ENCODE data around the gene MCAM. TPM values are rescaled to one million over a fixed set of nuclear protein-coding genes. Genes with fewer than 3 reads are reported as not detected.

MCAM gene
- total RNA-seq, 1 experiment from 2014 or later, result 25.4 TPM

DNA sequence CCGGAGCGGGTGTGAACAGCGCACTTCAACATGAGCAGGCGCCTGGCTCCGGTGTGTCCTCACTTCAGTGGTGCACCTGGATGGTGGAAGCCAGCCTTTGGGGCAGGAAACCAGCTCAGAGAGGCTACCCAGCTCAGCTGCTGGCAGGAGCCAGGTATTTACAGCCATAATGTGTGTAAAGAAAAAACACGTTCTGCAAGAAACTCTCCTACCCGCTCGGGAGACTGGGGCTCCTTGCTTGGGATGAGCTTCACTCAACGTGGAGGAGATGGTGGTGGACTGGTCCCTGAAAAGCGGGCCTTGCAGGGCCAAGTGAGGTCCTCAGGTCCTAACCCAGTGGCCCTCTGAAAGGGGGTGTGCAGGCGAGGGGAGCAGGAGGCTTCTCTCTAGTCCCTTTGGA lies 7.5 kb downstream of the MCAM start:
- no peak for DNase-seq (ENCODE audit: low spot score)

DNA sequence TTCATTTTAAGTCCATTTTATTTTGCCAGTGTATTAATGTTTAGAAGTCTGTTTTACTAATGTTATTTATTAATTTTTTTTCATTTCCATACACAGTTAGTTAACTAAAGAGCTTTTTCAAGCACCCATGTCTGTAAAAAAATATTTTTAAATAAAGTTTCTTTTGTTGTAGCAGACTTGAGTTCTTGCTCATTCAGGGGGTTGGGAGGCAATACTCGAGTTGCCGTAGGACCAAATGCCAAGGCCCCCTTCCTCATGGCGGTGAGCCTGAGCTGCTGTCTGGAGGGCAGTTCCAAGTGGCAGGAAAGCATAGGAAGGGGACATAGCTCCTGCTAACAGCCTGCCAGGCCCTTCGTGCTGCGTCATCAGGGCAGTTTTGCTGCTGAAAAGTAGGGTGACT lies 9.0 kb downstream of the MCAM start:
- no peak for DNase-seq (ENCODE audit: low spot score)

GRCh38 chr11:119307219-119307618 lies 9.7 kb downstream of the MCAM start:
- DNase-seq (ENCODE audit: low spot score), result no peak

GRCh38 chr11:119306373-119306890 lies 10.5 kb downstream of the MCAM start:
- DNase-seq (ENCODE audit: low spot score), result no peak

- DNase-seq (ENCODE audit: low spot score), result no peak
Observed at GRCh38 chr11:119305556-119306372, 11.2 kb downstream of the MCAM start.

DNA sequence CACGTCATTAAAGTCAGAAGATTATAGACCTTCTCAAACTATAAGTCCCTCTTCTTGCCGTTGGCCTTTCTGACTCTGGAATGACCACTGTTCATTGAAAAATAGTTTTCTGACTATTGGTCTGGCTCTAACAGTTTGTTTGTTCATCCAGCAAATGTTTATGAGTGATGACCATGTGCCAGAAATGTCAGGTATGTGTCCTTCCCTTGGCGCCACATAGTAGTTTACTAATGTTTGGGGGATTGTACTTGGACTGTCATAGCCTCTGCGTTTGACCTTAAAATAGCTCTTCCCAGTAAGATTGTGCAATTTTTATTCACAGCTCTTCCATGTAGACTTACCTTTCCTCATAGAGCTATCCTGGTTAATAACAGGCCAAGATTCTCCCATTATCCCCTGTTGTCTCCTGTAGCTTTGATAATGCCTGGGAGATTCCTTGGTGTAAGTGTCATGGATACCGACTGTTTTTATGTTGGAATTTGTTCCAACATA lies 13.7 kb downstream of the MCAM start:
- DNase-seq (ENCODE audit: low spot score), result no peak

DNA sequence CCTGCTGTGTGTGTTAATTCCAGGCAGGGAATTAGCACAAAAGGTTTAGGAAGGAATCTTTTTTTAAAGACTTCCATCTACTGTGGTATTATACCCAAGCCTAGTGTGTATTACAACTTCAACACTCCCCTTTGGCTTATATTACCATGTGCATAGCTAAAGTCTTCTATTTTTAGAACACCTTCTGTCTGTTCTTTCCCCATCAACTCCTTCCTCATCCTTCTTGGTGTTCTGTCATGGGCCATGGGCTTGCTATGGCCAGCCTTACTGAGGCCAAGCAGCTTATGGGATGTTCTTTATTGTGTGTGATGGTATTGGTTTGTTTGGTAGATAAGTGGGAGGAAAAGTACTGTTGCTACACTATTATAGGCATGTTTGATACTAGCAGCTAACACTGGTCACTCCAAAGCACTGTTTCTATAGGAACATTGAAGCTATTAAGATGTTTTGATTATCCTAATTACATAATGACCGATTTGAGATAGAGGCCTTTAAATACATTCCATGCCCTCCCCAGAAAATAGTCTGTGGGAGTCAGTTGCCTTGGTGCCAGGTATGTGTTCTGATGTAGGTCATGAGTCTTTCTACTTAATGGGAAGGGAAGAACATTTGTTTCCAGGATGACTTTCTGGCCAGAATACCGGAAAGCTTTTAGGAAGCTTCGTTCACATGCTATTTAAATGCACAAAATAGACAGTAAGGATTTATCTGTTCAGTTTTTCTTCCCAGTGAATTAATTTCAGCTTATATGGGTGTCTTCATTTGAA lies 16.5 kb downstream of the MCAM start:
- DNase-seq (ENCODE audit: low spot score), result no peak

DNA sequence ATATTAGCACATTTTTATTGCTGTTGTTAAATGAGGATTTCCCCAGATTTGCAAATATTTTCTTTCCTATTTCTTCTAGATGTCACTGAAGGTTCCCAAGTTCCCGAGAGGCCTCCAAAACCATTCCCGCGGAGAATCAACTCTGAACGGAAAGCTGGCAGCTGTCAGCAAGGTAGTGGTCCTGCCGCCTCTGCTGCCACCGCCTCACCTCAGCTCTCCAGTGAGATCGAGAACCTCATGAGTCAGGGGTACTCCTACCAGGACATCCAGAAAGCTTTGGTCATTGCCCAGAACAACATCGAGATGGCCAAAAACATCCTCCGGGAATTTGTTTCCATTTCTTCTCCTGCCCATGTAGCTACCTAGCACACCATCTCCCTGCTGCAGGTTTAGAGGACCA lies 17.5 kb downstream of the MCAM start:
- no peak for DNase-seq (ENCODE audit: low spot score)

DNA sequence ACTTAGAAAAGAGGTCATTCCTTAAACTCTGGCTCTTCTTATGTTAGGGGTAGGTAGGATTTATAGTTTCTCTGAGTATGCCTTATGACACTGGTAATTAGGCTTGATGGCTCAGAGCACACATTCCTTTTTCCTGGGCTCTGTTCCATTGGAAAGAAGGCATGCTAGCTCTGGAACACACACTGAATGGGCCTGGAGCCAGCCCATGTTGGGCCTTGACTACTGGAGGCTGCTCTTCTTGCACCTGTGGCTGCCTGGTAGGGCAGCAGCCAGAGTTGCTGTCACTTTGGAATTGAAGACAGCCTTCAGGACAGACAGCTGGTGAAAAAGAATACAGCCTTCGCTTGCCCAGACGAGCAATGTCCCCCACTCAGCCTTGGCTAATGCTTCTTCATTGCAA lies 18.2 kb downstream of the MCAM start:
- DNase-seq (ENCODE audit: low spot score), result no peak

GRCh38 chr11:119297938-119298337 lies 19.0 kb downstream of the MCAM start:
- DNase-seq (ENCODE audit: low spot score), result no peak

- DNase-seq (ENCODE audit: low spot score), result no peak
Observed at GRCh38 chr11:119295178-119295577, 21.8 kb downstream of the MCAM start.

- no peak for DNase-seq (ENCODE audit: low spot score)
Observed at GRCh38 chr11:119293461-119293860, 23.5 kb downstream of the MCAM start.

DNA sequence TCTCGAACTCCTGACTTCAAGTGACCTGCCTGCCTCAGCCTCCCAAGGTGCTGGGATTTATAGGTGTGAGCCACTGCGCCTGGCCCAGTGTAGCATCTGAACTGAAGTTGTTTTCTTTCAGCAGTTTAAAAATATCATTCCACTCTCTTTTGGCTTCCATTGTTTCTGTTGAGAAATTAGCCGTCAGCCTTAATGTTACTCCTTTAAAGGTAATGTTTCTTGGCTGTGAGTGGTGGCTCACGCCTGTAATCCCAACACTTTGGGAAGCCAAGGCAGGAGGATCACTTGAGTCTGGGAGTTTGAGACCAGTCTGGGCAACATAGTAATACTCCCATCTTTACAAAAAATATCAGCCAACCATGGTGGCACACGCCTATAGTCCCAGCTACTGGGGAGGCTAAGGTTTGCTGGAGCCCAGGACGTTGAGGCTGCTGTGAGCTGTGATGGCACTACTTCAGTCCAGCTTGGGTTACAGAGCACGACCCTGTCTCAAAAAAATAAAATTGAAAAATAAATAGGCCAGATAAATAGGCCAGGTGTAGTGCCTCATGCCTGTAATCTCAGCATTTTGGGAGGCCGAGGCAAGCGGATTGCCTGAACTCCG lies 25.9 kb downstream of the MCAM start:
- DNase-seq (ENCODE audit: low spot score), result no peak

DNA sequence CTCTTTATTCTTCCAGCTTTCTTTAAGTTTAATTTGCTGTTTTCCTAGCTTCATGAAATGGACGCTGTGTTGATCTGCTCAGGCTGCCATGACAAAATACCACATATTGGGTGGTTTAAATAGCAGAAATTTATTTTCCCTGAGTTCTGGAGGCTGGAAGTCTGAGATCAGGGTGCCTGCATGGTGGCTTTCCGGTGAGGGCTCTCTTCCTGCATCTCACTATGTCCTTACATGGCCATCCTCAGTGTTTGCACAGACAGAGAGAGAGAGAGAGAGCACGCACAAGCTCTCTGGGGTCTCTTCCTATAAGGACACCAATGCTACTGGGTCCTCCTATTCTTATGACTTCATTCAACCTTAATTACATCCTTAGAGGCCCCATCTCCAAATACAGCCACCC lies 28.7 kb downstream of the MCAM start:
- DNase-seq (ENCODE audit: low spot score), result no peak

DNA sequence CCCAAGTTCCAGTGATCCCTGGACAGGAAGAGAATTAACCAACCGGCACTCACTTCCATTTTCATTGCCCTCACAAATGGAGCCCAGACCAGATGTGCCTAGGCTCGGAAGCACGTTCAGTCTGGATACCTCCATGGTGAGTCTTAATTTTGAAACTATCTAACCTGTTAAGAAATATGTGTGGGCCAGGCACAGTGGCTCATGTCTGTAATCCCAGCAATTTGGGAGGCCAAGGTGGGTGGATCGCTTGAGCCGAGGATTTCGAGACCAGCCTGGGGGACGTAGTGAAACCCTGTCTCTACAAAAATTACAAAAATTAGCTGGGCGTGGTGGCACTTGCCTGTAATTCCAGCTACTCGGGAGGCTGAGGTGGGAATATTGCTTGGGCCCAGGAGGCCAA lies 31.5 kb downstream of the MCAM start:
- no peak for DNase-seq (ENCODE audit: low spot score)

- DNase-seq (ENCODE audit: low spot score), result peak; percentile 32
Observed at GRCh38 chr11:119284344-119285157, 32.4 kb downstream of the MCAM start.

GRCh38 chr11:119282495-119282894 lies 34.4 kb downstream of the MCAM start:
- DNase-seq (ENCODE audit: low spot score), result no peak

DNA sequence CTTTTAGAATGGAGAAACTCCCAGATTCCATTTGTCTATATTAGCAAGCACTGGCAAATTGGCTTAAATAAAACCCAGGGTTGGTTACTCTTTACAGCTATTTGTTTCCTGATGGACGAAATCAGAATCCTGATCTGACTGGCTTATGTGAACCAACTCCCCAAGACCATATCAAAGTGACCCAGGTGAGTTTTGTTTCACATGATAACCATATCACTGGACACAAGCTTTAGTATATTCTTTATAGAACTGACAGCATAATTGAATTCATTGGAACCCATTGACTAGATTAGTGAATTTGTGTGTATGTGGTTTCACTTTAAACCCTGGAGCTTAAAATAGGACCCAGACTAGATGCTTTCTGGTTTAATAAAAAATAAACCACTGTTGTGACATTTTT lies 39.3 kb downstream of the MCAM start:
- DNase-seq (ENCODE audit: low spot score), result no peak

DNA sequence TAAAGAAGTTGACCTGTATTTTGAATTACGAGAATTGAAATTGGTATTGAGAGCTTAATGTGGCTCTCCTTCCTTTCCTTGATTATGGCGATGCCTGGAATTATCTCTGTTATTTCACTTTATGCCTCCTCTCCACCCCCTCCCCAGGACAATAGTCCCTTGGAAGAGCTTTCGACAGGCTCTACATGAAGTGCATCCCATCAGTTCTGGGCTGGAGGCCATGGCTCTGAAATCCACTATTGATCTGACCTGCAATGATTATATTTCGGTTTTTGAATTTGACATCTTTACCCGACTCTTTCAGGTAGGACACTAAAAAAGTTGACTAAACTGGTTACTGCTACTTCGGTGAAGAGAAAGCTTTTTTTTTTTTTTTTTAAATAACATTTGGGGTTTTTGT lies 43.2 kb downstream of the MCAM start:
- no peak for DNase-seq (ENCODE audit: low spot score)

GRCh38 chr11:119267645-119268044 lies 49.3 kb downstream of the MCAM start:
- no peak for DNase-seq (ENCODE audit: low spot score)

- no peak for DNase-seq (ENCODE audit: low spot score)
Observed at GRCh38 chr11:119266517-119267255, 50.2 kb downstream of the MCAM start.
